C4-2B (cell line): ENCODE measurements around the gene CDR2L.

Experiments
- ZFX ChIP-seq: fragments of 450-650 bp; IDR thresholded peaks from 2 replicates; pipeline ENCODE4 v1.6.1; 2017
- TF ChIP-seq, protein P1 (sequence below): fragments of 450-650 bp; conservative IDR thresholded peaks from 2 replicates; pipeline ENCODE4 v1.5.1; 2017; ENCODE audit warnings: mild to moderate bottlenecking

DNA sequence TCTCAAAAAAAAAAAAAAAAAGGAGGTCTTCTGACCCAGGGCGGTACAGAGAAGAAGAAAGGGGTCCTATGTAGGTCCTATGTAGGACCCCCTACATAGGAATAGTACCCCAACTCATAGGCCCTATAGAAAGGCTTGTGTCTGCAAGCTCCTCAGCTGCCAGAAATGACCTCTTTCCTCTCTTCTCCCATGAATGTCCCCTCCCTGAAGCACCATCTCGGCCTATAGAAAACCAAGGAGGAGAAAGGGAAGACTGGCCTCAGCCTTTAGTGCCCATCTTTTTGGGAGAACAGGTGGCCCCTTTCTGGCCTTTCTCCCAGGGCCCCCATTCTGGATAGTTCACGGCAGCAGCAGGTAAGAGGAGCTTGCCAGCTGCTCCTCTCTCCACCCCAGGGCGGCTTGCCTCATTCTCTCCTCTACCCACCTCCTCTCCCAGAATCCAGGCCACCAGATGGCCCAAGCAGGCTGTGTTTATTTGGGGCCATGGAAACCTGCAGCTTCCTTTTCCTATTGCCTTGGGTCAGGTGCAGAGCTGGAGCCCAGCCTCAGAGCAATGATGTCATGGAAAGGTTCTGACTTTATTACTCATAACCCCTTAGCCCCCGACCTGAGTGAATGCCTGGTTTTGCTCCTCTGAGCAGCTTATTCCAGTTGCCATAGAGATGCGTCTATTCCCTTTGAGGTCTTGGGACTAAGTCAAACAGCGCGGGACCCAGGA, 23.4 kb downstream of the CDR2L start:
- TF ChIP-seq, protein P1, sequence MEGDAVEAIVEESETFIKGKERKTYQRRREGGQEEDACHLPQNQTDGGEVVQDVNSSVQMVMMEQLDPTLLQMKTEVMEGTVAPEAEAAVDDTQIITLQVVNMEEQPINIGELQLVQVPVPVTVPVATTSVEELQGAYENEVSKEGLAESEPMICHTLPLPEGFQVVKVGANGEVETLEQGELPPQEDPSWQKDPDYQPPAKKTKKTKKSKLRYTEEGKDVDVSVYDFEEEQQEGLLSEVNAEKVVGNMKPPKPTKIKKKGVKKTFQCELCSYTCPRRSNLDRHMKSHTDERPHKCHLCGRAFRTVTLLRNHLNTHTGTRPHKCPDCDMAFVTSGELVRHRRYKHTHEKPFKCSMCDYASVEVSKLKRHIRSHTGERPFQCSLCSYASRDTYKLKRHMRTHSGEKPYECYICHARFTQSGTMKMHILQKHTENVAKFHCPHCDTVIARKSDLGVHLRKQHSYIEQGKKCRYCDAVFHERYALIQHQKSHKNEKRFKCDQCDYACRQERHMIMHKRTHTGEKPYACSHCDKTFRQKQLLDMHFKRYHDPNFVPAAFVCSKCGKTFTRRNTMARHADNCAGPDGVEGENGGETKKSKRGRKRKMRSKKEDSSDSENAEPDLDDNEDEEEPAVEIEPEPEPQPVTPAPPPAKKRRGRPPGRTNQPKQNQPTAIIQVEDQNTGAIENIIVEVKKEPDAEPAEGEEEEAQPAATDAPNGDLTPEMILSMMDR: no peak
- TF ChIP-seq ZFX: no peak
